Measurements from ENCODE around the gene MS4A6A.
"Not testable (repeated sequence)": the region's sequence is repeated elsewhere in the genome, so short reads cannot be mapped to it uniquely, and the experiment has no call there.

Gene MS4A6A

DNA sequence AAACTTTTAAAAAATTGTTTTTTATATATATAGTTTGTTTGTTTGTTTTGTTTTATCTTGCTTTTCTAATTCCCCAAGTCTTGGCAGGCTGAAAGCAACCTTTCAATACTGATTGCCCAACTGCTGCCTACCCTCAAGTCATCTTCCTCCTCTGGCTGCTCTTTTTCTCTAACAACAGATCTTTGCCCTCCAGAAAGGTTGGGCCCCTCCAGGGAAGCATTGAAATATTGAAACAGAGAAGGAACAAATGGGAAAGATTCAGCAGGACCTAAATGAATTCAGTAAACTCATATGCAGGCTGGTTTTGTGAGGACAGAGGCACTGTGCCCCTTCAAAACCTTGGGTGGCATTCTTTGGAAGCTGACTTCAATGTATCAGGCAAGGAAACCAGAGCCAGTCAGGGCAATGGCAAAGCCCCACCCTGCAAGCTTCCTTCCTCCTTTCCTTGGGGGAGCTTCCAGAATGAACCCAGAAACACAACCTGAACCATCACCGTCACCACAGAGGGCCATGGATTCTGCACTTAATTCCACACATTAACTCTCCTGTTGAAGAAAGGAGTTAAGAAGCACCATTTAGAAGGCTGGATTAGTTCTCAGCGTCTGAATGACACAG lies 815 bp upstream of the MS4A6A start:
- DNase-seq = no peak

DNA sequence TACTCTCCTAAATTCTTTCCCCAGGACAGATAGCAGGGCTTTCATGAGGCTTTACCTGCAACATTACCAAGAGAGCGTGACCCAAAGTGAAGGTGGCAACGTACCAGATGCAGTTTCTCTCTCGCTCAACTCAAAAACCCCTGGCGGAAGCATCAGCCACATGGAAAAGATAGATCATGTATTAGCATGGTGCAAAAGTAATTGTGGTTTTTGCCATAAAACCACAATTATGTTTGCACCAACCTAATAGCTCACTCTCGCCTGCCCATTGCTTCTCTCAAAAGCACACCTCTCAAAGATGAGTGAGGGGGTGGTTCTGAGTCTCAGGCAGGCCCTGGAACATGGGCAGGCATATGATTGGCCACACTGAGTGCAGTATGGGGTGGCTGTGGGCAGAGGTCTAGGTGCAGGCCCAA lies 7.0 kb downstream of the MS4A6A start:
- DNase-seq = no peak

DNA sequence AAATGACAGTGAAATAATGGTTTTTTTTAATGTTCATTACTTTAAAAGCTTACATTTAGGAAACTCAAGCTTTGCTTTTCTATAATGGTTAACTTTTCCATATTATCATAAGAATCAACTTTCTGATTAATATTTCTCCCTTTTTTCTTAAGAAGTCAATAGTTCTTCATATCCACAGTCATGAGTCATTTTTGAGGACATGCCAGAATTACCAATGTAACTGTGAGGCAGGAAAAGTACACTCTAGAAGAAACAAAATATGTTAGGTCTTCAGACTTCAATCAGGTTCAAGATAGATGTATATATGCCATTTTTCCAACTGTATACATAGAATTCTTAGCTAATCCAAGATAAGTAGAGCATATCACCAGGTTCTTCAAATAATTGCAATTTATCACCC lies 10.9 kb downstream of the MS4A6A start:
- no peak for DNase-seq

DNA sequence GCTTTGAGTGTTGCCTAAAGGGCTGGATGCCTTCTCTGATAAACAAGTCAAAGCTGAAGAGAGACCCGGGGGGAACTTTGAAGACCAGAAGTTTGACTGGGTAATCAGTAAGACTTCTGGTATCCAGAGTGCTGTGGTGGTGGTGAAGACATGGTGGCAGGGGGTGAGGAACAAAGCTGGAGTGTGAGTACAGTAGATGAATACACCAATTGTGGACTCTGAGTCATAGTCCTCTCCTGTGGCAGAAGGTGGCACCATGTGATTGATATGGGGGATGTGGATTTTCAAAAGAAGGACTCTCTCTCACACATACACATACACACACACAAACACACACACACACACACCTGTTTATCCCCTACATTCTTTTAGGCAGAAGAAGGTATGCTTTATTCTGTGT lies 12.3 kb downstream of the MS4A6A start:
- DNase-seq = no peak

DNA sequence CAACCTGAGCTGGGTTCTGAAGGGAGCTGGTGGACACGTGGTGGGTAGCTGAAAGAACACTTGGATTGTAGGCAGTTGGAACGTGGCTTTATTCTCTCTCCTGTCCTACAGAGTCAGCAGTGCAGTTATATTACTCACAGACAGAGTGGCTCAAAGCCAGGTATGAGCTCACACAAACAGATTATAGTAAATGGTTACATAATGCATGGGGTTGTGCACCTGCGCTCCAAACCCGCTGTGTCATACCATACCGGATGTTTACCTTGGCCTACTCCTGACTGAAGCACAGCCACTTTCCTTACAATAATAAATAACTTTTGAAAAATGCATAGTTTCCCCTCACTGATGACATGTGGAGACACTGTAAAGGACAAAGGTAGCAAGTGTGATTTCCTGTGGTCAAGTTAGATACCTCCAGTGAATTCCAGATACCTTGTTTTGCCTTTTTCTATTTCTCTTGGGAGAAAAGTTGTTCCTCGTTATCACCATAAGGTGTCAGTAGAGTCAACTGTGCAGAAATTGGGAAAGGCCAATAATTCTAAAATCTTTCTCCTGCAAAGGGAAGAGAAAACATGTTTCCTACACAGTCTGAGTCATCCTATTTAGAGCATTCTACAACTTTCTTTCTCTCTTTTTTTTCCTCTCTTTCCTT lies 13.5 kb downstream of the MS4A6A start:
- no peak for DNase-seq

DNA sequence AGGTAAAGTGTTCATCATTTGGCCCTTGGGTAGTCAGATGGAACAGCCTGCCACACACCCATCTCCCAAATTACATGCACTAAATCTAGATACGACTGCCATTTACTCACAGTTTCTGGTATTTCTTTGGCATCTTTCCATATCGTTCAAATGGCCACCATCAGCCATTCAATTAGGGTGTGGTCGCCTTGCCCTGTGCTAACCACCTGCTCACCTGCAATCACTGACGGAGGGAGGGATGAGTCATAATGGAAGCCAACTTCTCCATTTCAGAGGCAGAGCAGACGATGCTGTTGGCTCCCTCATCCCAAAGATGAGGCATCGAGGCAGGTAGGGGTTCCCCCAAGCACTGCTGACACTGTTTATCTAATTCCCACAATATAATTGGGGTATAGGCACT lies 14.6 kb downstream of the MS4A6A start:
- DNase-seq = no peak

GRCh38 chr11:60165951-60166350 lies 16.9 kb downstream of the MS4A6A start:
- no peak for DNase-seq

DNA sequence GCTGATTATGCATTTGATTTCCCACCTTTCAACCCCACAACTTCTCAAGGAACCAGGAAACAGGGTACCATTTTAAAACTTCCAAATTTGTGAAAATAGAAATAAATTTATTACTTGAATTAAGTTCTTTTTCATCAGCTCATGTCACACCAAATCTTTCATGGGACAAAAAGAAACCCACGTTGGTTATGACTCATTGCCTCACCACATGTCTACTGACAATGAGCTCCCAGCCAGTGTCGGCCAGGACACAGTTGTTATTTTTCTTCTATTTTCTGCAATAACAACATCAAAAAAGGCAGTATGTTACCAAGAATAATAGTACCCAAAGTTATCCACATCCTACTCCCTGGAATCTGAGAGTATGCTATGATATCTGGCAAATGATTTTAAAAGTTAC lies 17.3 kb downstream of the MS4A6A start:
- DNase-seq = no peak

- DNase-seq = no peak
Observed at GRCh38 chr11:60164550-60165075, 18.3 kb downstream of the MS4A6A start.

GRCh38 chr11:60161766-60162165 lies 21.1 kb downstream of the MS4A6A start:
- DNase-seq = no peak

DNA sequence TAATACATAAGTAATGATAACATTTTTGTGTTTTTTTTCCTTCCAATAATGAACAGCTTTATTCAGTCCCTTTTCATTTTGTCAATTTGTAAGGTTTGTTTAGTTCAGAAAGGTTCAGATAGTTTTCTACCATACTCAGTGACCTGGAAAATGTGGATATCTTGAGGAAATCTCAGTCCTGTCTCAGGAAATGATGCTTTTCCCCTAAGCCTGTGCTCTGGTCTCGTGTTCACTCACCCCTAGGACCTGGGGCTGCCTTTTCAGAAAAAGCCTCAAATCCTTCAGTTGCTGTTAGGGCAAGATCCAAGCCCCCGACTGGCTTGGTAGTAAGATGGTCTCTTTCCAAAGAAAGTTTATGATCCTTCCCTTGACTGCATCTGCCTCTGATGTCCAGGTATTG lies 21.8 kb downstream of the MS4A6A start:
- no peak for DNase-seq

GRCh38 chr11:60159868-60160267 lies 23.0 kb downstream of the MS4A6A start:
- DNase-seq = no peak

DNA sequence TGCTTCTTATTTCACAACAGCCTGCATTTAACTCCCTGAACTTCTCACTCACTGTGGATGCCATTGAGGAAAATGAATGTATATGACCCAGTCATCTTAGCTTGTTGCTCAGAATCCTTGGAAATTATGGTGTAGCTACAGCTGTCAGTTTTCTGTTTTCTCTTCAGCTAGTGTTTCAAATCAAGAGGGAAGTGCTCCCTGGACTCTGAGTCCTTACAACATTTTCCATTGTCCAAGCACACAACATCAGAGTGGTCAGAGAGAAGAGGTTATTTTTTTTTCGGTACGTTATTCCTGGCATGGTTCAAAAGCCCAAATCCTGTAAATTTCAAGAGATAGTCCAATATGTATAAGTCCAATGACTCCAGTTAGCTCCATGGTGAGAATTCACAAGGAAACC lies 23.6 kb downstream of the MS4A6A start:
- no peak for DNase-seq

DNA sequence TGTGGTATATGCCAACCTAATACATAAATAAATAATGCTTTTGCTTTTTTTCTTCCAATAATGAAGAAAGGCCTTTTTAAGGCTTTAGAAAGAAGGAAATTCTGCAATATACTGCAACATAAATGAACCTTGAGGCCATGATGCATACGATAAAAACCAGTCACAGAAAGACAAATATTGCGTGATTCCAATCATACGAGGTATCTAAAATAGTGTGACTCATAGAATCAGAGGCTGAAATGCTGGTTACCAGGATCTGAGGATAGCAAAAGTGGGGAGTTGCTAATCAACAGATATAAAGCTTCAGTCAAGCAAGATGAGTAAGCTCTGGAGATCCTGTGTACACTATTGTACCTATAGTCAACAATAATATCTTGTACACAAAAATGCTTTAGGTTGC lies 24.2 kb downstream of the MS4A6A start:
- DNase-seq = no peak

DNA sequence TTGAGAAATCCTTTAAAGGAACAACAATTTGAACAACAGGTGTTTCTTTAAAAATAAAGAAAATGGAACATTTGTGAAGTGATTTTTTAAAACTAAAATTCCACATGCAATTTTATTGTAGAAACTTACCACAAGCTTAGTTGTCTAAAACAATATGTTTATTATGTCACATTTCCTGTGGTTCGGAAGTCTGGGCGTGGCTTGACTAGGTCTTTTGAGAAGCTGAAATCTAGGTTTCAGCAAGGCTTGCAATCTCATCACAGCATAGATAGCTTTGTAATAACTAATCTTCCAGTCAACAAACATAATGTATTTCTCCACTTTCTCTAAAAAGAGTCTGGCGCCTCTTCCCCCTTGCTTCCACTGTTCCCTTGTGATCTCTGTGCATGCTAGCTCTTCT lies 27.0 kb downstream of the MS4A6A start:
- no peak for DNase-seq

GRCh38 chr11:60152727-60153126 lies 30.2 kb downstream of the MS4A6A start:
- not testable (repeated sequence) for DNase-seq

- DNase-seq = no peak
Observed at GRCh38 chr11:60150279-60150678, 32.6 kb downstream of the MS4A6A start.

- no peak for DNase-seq
Observed at GRCh38 chr11:60145677-60146076, 37.2 kb downstream of the MS4A6A start.

GRCh38 chr11:60143768-60144167 lies 39.1 kb downstream of the MS4A6A start:
- DNase-seq = no peak

DNA sequence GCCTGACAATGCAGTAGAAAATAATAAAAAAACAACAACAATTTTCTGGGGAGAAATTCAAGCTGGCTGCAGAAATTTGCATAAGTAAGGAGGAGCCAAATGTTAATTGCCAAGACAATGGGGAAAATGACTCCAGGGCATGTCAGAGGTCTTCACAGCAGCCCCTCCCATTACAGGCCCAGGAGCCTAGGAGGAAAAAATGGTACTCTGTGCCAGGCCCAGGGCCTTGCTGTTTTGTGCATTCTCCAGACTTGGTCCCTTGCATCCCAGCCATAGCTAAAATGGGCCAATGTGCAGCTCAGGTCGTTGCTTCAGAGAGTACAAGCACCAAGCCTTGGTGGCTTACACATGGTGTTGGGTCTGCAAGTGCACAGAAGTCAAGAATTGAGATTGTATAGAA lies 49.0 kb downstream of the MS4A6A start:
- DNase-seq = no peak

GRCh38 chr11:60131912-60132311 lies 51.0 kb downstream of the MS4A6A start:
- DNase-seq = no peak

DNA sequence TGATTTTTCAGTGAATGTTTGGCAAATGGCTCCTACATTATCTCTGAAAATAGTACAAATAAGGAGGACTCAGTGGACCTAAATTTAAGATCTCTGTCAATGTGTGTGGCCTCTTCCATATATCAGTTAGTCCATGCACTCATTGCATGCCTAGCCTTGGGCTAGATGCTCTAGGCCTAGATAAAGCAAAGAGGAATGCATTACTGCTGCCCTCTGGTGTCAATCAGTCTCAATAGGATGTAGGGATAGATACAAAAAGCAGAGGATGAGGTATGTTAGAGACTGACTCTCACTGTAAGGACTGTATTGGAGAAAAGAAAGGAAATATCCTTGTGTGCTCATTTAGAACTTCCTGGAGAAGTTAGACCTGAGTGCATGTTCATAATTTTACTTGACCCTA lies 52.4 kb downstream of the MS4A6A start:
- peak in 1 of 2 experiments; percentile 63 for DNase-seq

DNA sequence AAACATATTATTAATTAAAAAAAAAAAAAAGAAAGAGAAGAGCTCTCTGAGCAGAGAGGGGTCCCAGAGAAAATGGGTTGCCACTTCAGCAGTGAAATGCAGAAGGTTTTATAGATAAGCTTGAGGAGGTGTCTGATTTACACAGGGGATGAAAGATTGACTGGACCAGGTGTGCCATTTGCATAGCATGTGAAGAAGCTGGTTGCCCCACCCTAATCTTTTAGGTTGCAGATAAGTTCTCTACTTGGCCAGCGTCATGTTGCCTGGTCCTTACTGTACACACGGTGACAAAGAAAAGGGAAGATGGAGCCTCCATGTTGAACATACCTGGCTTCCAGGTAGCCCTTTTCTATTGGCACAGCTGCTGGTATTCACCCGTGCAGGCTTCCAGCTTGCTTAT lies 53.0 kb downstream of the MS4A6A start:
- DNase-seq = no peak

DNA sequence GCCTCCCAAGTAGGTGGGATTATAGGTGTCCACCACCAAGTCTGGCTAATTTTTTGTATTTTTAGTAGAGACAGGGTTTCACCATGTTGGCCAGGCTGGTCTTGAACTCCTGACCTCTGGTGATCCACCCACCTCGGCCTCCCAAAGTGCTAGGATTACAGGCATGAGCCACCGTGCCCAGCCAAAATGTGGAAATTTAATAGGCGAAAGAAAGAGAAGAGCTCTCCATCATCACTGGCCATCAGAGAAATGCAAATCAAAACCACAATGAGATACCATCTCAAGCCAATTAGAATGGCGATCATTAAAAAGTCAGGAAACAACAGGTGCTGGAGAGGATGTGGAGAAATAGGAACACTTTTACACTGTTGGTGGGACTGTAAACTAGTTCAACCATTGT lies 54.0 kb downstream of the MS4A6A start:
- not testable (repeated sequence) for DNase-seq

DNA sequence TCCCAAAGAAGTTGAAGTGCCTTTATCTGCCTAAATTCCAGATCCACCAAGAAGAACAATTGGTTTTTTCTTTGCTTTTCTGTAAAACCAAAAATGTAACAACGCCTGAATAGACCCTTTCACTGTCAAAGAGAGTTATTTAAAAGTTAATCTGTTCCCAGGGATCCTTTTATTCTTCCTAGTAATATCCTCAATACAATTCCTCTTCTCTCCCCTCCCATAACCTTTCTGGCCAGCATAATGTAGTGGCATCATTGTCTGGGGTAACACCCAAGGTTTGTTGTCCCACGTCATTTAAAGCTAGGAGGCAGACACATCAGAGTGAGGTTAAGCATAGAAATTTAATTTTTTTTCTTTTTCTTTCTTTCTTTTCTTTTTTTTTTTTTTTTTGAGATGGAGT lies 54.5 kb downstream of the MS4A6A start:
- DNase-seq = no peak

All from SW 1271 (cell line).